Activated naive CD8-positive, alpha-beta T cell treated with anti-CD3 and anti-CD28 coated beads for 36 hours (primary cell): Measurements from ENCODE around the gene HYDIN. TPM values are rescaled to one million over a fixed set of nuclear protein-coding genes. Genes with fewer than 3 reads are reported as not detected.
"Not testable (repeated sequence)": the region's sequence is repeated elsewhere in the genome, so short reads cannot be mapped to it uniquely, and the experiment has no call there.

ENCODE experiments used
- DNase-seq: peaks from one replicate; pipeline ENCODE4 v3.0.0; 2021
- H3K27ac Mint-ChIP-seq: one replicate; pipeline ENCODE4 v1.8.0; 2022; ENCODE audit warnings: mild to moderate bottlenecking, moderate library complexity, mixed read lengths
- H3K27me3 Mint-ChIP-seq: one replicate; pipeline ENCODE4 v1.8.0; 2022; ENCODE audit warnings: mild to moderate bottlenecking, mixed read lengths
- H3K36me3 Mint-ChIP-seq: one replicate; pipeline ENCODE4 v1.8.0; 2021; ENCODE audit warnings: mild to moderate bottlenecking, mixed read lengths
- H3K4me1 Mint-ChIP-seq: one replicate; pipeline ENCODE4 v1.8.0; 2021; ENCODE audit warnings: mixed read lengths
- H3K4me3 Mint-ChIP-seq: one replicate; pipeline ENCODE4 v1.8.0; 2022; ENCODE audit warnings: mild to moderate bottlenecking, moderate library complexity, mixed read lengths
- H3K9me3 Mint-ChIP-seq: one replicate; pipeline ENCODE4 v1.8.0; 2022; ENCODE audit warnings: mixed read lengths
- total RNA-seq, 2 experiments: library from RNA; stranded (reverse); gene quantifications; one replicate each; pipeline ENCODE4 v1.2.3, GENCODE V29; 2021

The HYDIN gene
- total RNA-seq, 2 experiments from 2014 or later, result not detected

- Mint-ChIP-seq H3K27me3 (peaks cover 27% of the 10 kb centered on the region), H3K27ac (no peak overlapping the region), H3K9me3 (peaks cover 8% of the 10 kb centered on the region), H3K4me3 (no peak overlapping the region), H3K36me3 (no peaks in the 10 kb centered on the region), H3K4me1 (no peaks in the 10 kb centered on the region)
- DNase-seq, result no peak
Measured at GRCh38 chr16:71198408-71198807, 32.1 kb downstream of the HYDIN start.

- Mint-ChIP-seq H3K4me1 (no peaks in the 10 kb centered on the region), H3K27me3 (peaks cover 10% of the 10 kb centered on the region), H3K27ac (no peak overlapping the region), H3K9me3 (no peaks in the 10 kb centered on the region), H3K4me3 (no peak overlapping the region), H3K36me3 (no peaks in the 10 kb centered on the region)
- no peak for DNase-seq
Measured at GRCh38 chr16:71192387-71192786, 38.1 kb downstream of the HYDIN start.

- no peak overlapping the region for H3K27ac Mint-ChIP-seq
- no peak for DNase-seq
- no peaks in the 10 kb centered on the region for H3K9me3 Mint-ChIP-seq
- H3K4me1 Mint-ChIP-seq, result no peaks in the 10 kb centered on the region
- H3K27me3 Mint-ChIP-seq, result peaks cover 26% of the 10 kb centered on the region
- H3K36me3 Mint-ChIP-seq, result no peaks in the 10 kb centered on the region
- H3K4me3 Mint-ChIP-seq, result no peak overlapping the region
Measured at GRCh38 chr16:71188956-71189712, 41.4 kb downstream of the HYDIN start.

- peaks cover 4% of the 10 kb centered on the region for H3K9me3 Mint-ChIP-seq
- H3K4me3 Mint-ChIP-seq, result no peak overlapping the region
- peaks cover 30% of the 10 kb centered on the region for H3K27me3 Mint-ChIP-seq
- DNase-seq, result no peak
- H3K4me1 Mint-ChIP-seq, result no peaks in the 10 kb centered on the region
- no peak overlapping the region for H3K27ac Mint-ChIP-seq
- H3K36me3 Mint-ChIP-seq, result no peaks in the 10 kb centered on the region
Measured at GRCh38 chr16:71185347-71185746, 45.2 kb downstream of the HYDIN start.

DNA sequence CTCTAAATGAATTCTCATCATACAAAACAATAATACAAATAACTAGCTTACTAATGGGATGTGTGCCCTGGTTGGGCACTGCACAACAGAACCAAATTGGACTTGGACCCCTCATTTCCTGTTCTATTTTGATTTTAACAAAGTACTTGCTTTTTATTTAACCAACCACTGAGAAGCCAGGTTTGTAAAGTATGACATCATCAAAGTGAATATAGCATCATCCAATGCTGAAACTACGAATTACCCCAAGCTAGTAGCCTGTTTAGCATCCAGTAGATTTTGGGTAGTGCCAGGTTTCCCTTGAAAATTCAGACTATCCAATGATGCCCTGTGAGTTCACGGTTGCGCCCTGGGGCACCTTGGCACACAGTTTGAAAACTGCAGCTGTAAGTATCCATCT lies 51.0 kb downstream of the HYDIN start:
- peaks cover 4% of the 10 kb centered on the region for H3K9me3 Mint-ChIP-seq
- no peak for DNase-seq
- H3K4me1 Mint-ChIP-seq, result no peaks in the 10 kb centered on the region
- peaks cover 29% of the 10 kb centered on the region for H3K27me3 Mint-ChIP-seq
- no peaks in the 10 kb centered on the region for H3K36me3 Mint-ChIP-seq
- no peak overlapping the region for H3K4me3 Mint-ChIP-seq
- H3K27ac Mint-ChIP-seq, result no peak overlapping the region

- no peaks in the 10 kb centered on the region for H3K4me1 Mint-ChIP-seq
- H3K9me3 Mint-ChIP-seq, result no peaks in the 10 kb centered on the region
- H3K36me3 Mint-ChIP-seq, result no peaks in the 10 kb centered on the region
- DNase-seq, result no peak
- H3K4me3 Mint-ChIP-seq, result no peak overlapping the region
- H3K27me3 Mint-ChIP-seq, result peaks cover 21% of the 10 kb centered on the region
- no peak overlapping the region for H3K27ac Mint-ChIP-seq
Measured at GRCh38 chr16:71172481-71173207, 57.9 kb downstream of the HYDIN start.

- H3K4me3 Mint-ChIP-seq, H3K4me1 Mint-ChIP-seq, H3K36me3 Mint-ChIP-seq, H3K9me3 Mint-ChIP-seq, DNase-seq, H3K27ac Mint-ChIP-seq, H3K27me3 Mint-ChIP-seq: not testable (repeated sequence)
Measured at GRCh38 chr16:71161007-71161406, 69.5 kb downstream of the HYDIN start.

- not testable (repeated sequence) for H3K27ac Mint-ChIP-seq, H3K27me3 Mint-ChIP-seq, H3K4me3 Mint-ChIP-seq, H3K4me1 Mint-ChIP-seq, H3K9me3 Mint-ChIP-seq, DNase-seq, H3K36me3 Mint-ChIP-seq
Measured at GRCh38 chr16:71157278-71157677, 73.2 kb downstream of the HYDIN start.

DNA sequence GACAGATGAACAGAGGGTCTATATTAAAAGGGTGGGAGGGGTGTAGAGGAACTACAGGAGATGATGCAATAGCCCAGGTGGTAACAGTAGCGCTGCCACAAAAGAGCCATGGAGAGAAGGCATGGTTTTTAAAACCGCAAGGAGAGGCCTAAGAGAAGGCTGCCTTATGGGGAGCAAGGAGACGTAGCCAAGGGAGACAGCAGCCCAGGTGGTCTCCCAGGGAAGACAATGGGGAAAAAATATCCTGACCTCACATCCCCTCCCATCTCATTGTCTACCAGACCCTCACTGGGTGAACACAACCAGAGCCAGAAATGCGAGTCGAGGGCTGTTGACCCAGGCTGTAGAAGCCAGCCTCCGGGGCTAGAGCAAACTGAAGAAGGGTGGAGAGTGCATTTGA lies 77.2 kb downstream of the HYDIN start:
- H3K27ac Mint-ChIP-seq, H3K4me3 Mint-ChIP-seq, H3K4me1 Mint-ChIP-seq, DNase-seq, H3K9me3 Mint-ChIP-seq, H3K36me3 Mint-ChIP-seq, H3K27me3 Mint-ChIP-seq: not testable (repeated sequence)

DNA sequence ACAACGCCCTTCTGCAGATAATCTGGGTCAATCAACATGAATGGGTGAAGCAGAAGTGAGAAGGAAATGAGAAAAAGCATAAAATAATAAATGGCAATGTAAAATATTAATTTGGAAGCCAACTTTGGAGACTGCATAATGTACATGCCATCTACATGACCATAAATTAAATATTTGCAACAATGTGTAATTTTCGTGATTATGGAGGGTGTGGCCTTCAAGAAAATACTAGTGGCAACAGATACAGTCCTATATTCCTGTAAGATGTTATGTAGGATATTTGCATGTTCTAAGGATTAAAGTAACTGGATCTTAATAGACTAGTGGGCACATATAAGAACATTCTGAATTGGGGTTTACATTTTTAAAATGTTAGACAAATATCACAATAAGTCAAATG lies 78.9 kb downstream of the HYDIN start:
- H3K4me3 Mint-ChIP-seq, H3K36me3 Mint-ChIP-seq, H3K4me1 Mint-ChIP-seq, DNase-seq, H3K27me3 Mint-ChIP-seq, H3K9me3 Mint-ChIP-seq, H3K27ac Mint-ChIP-seq: not testable (repeated sequence)

- not testable (repeated sequence) for H3K36me3 Mint-ChIP-seq, H3K27ac Mint-ChIP-seq, DNase-seq, H3K4me3 Mint-ChIP-seq, H3K27me3 Mint-ChIP-seq, H3K9me3 Mint-ChIP-seq, H3K4me1 Mint-ChIP-seq
Measured at GRCh38 chr16:71143246-71143645, 87.3 kb downstream of the HYDIN start.

GRCh38 chr16:71110565-71110964 lies 120.0 kb downstream of the HYDIN start:
- DNase-seq, H3K27me3 Mint-ChIP-seq, H3K27ac Mint-ChIP-seq, H3K9me3 Mint-ChIP-seq, H3K36me3 Mint-ChIP-seq, H3K4me3 Mint-ChIP-seq, H3K4me1 Mint-ChIP-seq: not testable (repeated sequence)

DNA sequence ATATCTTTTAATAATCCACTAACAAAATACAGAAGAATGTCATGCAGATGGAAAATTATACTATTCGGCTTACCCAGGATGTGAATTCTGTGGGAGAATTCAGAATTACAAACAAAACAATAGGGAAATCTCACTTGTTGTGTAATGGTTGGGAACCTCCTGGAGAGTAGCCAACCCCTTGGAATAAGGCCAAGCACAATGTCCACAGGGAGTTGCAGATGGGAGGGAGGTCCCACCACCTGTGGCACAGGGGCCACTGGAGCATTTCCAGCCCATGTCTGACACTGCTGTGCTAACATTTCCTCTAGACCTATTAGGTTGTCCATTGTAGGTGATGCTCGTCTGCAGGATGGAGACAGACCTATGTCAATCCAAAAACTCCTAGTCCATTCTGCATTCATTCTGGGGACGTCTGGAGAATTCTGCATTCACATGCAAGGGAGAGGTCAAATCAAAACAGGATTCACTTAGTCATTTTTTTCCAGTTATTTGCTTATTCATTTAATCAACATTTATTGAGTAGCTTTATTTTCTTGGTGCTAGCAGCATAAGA lies 120.8 kb downstream of the HYDIN start:
- H3K4me1 Mint-ChIP-seq, H3K9me3 Mint-ChIP-seq, H3K27ac Mint-ChIP-seq, H3K36me3 Mint-ChIP-seq, H3K4me3 Mint-ChIP-seq, H3K27me3 Mint-ChIP-seq, DNase-seq: not testable (repeated sequence)

DNA sequence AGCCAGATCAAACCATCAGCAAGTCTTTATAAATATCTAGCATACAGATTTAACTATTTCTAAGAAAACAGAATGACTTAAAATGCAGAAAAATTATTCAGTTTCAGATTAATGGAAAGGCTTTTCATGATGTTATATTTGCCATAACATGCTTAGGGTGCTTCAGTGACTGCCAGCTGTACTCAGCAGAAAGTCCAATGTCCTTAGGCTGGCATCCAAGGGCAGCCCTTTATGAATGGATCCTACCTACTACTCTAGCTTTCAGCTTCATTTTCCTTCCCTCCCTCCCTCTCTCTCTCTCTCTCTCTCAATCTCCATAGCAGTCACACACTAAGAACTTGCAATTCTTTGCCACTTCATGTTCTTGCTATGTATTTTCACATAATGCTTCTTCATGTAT lies 124.6 kb downstream of the HYDIN start:
- H3K9me3 Mint-ChIP-seq, DNase-seq, H3K4me1 Mint-ChIP-seq, H3K27ac Mint-ChIP-seq, H3K36me3 Mint-ChIP-seq, H3K4me3 Mint-ChIP-seq, H3K27me3 Mint-ChIP-seq: not testable (repeated sequence)

DNA sequence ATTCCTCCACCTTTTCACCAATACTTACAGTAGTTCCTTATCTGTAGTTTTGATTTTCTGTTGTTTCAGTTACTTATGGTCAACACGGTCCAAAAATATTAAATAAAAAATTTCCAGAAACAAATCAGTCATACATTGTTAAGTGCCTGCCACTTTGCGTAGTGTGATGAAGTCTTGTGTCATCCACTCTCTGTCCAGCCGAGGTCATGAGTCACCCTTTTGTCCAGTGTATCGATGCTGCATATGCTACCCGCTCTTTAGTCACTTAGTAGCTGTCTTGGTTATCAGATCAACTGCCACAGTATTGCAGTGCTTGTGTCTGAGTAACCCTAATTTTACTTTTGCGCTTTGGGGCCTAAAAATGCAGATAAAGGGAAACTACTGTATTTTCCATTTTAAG lies 146.9 kb downstream of the HYDIN start:
- not testable (repeated sequence) for H3K27ac Mint-ChIP-seq, H3K27me3 Mint-ChIP-seq, H3K4me1 Mint-ChIP-seq, H3K36me3 Mint-ChIP-seq, H3K9me3 Mint-ChIP-seq, DNase-seq, H3K4me3 Mint-ChIP-seq

GRCh38 chr16:71080777-71081176 lies 149.7 kb downstream of the HYDIN start:
- not testable (repeated sequence) for H3K9me3 Mint-ChIP-seq, H3K27ac Mint-ChIP-seq, H3K36me3 Mint-ChIP-seq, DNase-seq, H3K27me3 Mint-ChIP-seq, H3K4me1 Mint-ChIP-seq, H3K4me3 Mint-ChIP-seq
